Activated CD4-positive, alpha-beta T cell treated with anti-CD3 and anti-CD28 coated beads for 36 hours (primary cell): ENCODE results near the gene KCNMA1. TPM values are rescaled to one million over a fixed set of nuclear protein-coding genes. Genes with fewer than 3 reads are reported as not detected.
"Not testable (repeated sequence)": the region's sequence is repeated elsewhere in the genome, so short reads cannot be mapped to it uniquely, and the experiment has no call there.

ENCODE experiments used
- ATAC-seq: fragments of 200-7000 bp; cut with Tn5 transposase; one replicate; pipeline ENCODE4 v1.10.0; 2021; ENCODE audit warnings: mild to moderate bottlenecking, moderate library complexity
- CTCF ChIA-PET: fragments of 350-600 bp; sonication (Branson Sonifier 250); formaldehyde crosslinking; loops from one replicate; lab custom pipeline; 2021; ENCODE audit warnings: antibody characterized with exemption; lab: Charles Lee
- POLR2A ChIA-PET: fragments of 350-600 bp; sonication (Branson Sonifier 250); formaldehyde crosslinking; loops from one replicate; lab custom pipeline; 2021; ENCODE audit warnings: antibody characterized with exemption, inconsistent platforms; lab: Charles Lee
- DNase-seq: peaks from one replicate; pipeline ENCODE4 v3.0.0-alpha.2; 2020
- H3K27ac Mint-ChIP-seq: one replicate; pipeline ENCODE4 v1.8.0; 2021; ENCODE audit warnings: mixed read lengths
- H3K27me3 Mint-ChIP-seq: one replicate; pipeline ENCODE4 v1.8.0; 2021; ENCODE audit warnings: mixed read lengths
- H3K36me3 Mint-ChIP-seq: one replicate; pipeline ENCODE4 v1.8.0; 2021; ENCODE audit warnings: low read depth, mixed read lengths
- H3K4me1 Mint-ChIP-seq: one replicate; pipeline ENCODE4 v1.8.0; 2021; ENCODE audit warnings: mixed read lengths
- H3K4me3 Mint-ChIP-seq: one replicate; pipeline ENCODE4 v1.8.0; 2021; ENCODE audit warnings: mild to moderate bottlenecking, moderate library complexity, mixed read lengths
- H3K9me3 Mint-ChIP-seq: one replicate; pipeline ENCODE4 v1.8.0; 2021; ENCODE audit warnings: low read depth, mixed read lengths
- intact Hi-C, 2 experiments: fragments of 100-400 bp; cut with DNase I in 1 of 2; cut with micrococcal nuclease in 1 of 2; formaldehyde crosslinking; loops; one replicate each; pipeline versions ENCODE4 v1.14.2 to v1.15.1; 2022 to 2024; cut with DNase I, micrococcal nuclease
- total RNA-seq, 2 experiments: library from RNA; stranded (reverse); gene quantifications; one replicate each; pipeline ENCODE4 v1.2.3, GENCODE V29; 2021

Gene KCNMA1
- total RNA-seq, 2 experiments from 2014 or later: 0.18 TPM; not detected in 1

- intact Hi-C loops: no loop called here
- no peak overlapping the region for H3K27ac Mint-ChIP-seq
- no peak overlapping the region for H3K4me3 Mint-ChIP-seq
- DNase-seq: no peak
- no peaks in the 10 kb centered on the region for H3K27me3 Mint-ChIP-seq
- H3K9me3 Mint-ChIP-seq: no peaks in the 10 kb centered on the region
- ChIA-PET CTCF (no interaction called here), POLR2A (no interaction called here)
- no peaks in the 10 kb centered on the region for H3K36me3 Mint-ChIP-seq
- ATAC-seq: no peak
- no peaks in the 10 kb centered on the region for H3K4me1 Mint-ChIP-seq
Measured at GRCh38 chr10:77416311-77417135, 221.1 kb downstream of the KCNMA1 start.

DNA sequence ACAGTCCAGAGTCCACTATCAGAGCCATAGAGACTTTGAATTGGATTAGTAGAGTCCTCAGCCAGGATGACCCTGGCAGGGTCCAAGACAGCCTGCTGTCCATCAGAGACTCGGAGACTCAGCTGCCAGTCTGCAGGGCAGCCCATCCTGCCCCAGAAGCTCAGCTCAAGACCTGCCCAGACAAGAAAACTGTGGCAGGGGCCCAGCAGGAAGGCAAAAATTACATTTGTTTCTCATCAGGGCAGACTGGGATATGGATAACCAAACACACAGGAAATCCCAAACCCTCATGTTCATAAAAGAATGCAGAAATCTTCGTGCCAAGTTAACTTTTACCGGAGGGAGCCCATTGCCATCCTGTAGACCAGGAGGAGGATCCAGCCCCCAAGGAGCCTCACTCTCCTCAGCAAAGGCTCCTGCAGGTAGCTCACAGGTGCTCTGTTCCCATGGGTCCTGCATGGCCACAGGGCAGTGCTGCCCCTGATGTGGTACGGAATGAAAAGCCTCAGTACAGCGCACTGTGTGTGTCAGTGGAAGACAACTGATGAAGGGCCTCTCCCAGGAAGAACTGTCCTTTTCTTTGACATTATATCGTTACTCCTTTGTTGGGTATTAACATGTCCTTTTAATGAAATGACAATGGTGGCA lies 222.2 kb downstream of the KCNMA1 start:
- CTCF ChIA-PET: no interaction called here

DNA sequence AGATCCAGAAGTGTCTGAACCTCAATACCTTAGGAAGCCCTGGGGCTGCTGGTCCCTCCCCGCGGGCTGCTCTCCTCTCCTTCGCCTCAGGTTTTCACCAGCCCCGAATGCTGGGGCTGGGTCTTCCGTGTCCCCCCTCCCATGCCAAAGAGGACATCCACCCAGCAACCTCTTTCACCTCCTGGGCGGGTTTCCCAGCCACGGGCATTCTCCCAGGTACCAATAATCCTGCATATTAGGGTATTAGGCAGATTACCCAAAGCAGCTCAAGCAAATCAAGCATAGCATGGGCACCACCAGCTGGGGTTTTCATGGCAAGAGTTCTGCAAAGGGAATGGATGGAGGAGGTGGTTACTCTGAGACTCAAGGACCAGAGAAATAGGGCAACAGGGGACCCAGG lies 224.4 kb downstream of the KCNMA1 start:
- Mint-ChIP-seq H3K9me3 (no peaks in the 10 kb centered on the region), H3K36me3 (no peaks in the 10 kb centered on the region), H3K27ac (no peak overlapping the region), H3K4me3 (no peak overlapping the region), H3K27me3 (no peaks in the 10 kb centered on the region), H3K4me1 (no peaks in the 10 kb centered on the region)
- ATAC-seq (no peak), DNase-seq (no peak)
- ChIA-PET POLR2A (no interaction called here), CTCF (no interaction called here)
- intact Hi-C loops: no loop called here

More for the DNA sequence above, 222.2 kb downstream of the KCNMA1 start:
- intact Hi-C loops: no loop called here
- Mint-ChIP-seq H3K27ac (no peak overlapping the region), H3K27me3 (no peaks in the 10 kb centered on the region), H3K9me3 (no peaks in the 10 kb centered on the region), H3K4me3 (no peak overlapping the region), H3K36me3 (no peaks in the 10 kb centered on the region), H3K4me1 (no peaks in the 10 kb centered on the region)
- POLR2A ChIA-PET: no interaction called here
- ATAC-seq (no peak), DNase-seq (no peak)

DNA sequence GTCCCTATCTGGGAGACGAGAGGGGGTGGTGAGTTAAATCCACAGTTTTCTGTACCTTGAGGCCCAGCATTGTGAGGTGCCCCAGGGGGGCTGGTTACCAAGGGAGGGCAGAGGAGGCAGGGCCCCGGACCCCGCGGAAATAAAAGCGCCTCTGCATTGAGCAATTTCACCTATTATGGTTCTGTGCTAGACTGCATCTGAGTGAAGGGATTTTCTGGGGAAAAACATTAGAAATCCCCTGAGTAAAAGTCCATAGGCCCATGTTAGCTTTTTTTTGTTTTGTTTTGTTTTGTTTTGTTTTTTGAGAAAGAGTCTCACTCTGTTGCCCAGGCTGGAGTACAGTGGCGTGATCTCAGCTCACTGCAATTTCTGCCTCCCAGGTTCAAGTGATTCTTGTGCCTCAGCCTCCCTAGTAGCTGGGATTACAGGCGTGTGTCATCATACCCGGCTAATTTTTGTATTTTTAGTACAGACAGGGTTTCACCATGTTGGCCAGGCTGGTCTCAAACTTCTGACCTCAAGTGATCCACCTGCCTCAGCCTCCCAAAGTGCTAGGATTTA lies 225.0 kb downstream of the KCNMA1 start:
- H3K36me3 Mint-ChIP-seq, DNase-seq, CTCF ChIA-PET, H3K4me3 Mint-ChIP-seq, ATAC-seq, H3K4me1 Mint-ChIP-seq, H3K27me3 Mint-ChIP-seq, intact Hi-C loops, POLR2A ChIA-PET, H3K9me3 Mint-ChIP-seq, H3K27ac Mint-ChIP-seq: not testable (repeated sequence)

DNA sequence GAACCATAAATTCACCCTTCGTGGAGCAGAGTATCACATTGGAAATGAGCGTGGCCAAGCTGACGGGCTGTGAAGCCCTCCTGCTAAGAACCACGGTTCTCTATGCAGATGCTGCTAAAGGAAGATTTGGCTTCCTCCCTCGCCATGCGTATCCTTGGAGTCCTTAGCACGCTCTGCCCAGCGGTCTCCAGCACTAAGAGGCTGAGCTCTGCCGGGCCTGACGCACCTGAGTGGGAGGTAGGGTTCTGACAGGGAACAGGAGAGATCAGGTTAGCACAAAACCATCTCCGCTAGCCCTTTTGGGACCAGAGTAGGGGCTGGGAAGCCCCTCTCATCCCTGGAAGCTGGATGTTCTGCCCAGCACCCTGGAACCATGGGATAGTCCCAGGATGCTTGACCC lies 225.8 kb downstream of the KCNMA1 start:
- Mint-ChIP-seq H3K36me3 (no peaks in the 10 kb centered on the region), H3K4me3 (no peak overlapping the region), H3K4me1 (no peaks in the 10 kb centered on the region), H3K9me3 (no peaks in the 10 kb centered on the region), H3K27me3 (peaks cover 3% of the 10 kb centered on the region), H3K27ac (no peak overlapping the region)
- POLR2A ChIA-PET: no interaction called here
- intact Hi-C loops: no loop called here
- CTCF ChIA-PET: no interaction called here
- ATAC-seq (no peak), DNase-seq (no peak)

DNA sequence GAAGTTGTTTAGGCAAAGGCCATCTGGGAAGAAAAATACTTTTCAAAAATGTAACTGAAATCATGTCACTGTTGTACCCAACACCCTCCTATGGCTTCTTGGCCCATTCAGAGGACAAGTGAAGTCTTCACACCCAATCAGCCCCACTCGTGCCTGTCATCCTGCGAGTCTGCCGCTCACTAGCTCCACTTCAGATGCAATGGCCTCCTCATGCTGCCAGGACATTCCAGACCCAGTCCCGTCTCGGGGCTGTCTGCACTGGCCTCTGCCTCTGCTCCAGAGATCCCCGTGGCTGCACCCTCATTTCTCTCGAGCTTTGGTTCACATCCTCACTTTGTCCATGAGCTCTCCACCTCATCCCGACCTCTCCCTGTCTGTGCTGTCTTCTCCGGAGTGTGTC lies 227.1 kb downstream of the KCNMA1 start:
- POLR2A ChIA-PET: no interaction called here
- H3K4me3 Mint-ChIP-seq: no peak overlapping the region
- H3K27ac Mint-ChIP-seq: no peak overlapping the region
- H3K27me3 Mint-ChIP-seq: peaks cover 3% of the 10 kb centered on the region
- no peaks in the 10 kb centered on the region for H3K4me1 Mint-ChIP-seq
- CTCF ChIA-PET: interaction anchor here (0.5 to 0.6 kb wide), 2 partner anchors 329 to 782 kb away, joined by 3 read pairs; no protein-coding TSS in a partner anchor
- intact Hi-C loops: no loop called here
- no peaks in the 10 kb centered on the region for H3K9me3 Mint-ChIP-seq
- no peaks in the 10 kb centered on the region for H3K36me3 Mint-ChIP-seq
- DNase-seq (no peak), ATAC-seq (no peak)

DNA sequence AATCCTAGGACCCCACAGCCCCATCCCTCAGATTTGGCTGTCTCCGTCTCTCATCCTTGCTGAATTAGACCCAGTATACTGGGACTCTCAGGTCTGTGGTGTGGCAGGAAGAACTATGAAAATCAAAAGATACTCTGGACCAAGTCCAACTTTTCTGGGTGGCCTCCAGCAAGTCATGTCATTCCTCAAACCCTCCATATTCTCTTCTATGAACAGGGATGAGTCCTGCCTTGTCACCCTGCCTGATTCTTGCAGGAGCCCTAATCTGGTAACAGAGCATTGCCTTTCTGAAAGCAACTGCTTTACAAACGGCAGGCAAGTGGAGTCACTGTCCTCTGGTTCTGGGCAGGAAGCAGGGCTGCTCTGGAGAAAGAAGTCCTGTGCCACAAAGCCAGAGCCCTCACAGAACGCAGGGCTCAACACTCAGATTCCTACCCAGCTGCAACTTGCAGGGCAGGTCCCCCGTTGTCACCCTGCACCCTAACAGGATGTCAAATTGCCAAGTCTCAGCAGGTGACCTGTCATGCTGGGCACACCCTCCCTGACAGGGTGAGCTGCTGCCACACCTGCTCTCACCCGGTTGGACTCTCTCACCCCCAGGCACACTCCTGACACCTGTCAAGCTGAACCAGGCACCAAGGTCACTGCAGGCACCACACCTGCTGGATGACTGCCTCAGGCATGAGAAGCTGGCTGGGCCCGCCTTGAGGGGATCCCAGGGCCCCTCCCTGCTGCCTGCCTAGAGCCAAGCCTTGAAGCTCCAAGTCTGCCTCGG lies 227.7 kb downstream of the KCNMA1 start:
- ChIA-PET CTCF (interaction anchor here (0.5 to 0.6 kb wide), 2 partner anchors 328 to 783 kb away, joined by 3 read pairs; no protein-coding TSS in a partner anchor), POLR2A (no interaction called here)
- intact Hi-C loops: no loop called here
- DNase-seq (no peak), ATAC-seq (no peak)
- Mint-ChIP-seq H3K4me3 (no peak overlapping the region), H3K4me1 (no peaks in the 10 kb centered on the region), H3K27me3 (peaks cover 3% of the 10 kb centered on the region), H3K36me3 (no peaks in the 10 kb centered on the region), H3K27ac (no peak overlapping the region), H3K9me3 (no peaks in the 10 kb centered on the region)

DNA sequence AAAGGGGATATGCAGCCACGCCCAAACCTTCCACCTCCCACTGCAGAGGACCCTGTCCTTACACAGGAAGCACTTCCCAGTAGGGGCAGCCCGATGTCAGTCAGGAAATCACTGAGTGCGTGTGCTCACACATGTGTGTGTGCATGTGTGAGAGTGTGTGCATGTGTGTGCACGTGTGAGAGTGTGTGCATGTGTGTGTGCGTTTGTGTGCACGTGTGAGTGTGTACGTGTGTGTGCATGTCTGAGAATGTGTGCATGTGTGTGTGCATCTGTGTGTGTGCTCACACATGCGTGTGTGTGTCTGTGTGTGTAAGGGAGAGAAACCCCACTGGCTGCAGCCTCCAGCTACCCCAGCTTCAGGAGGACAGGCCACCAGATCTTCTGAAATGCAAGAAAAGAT lies 229.3 kb downstream of the KCNMA1 start:
- intact Hi-C loops: no loop called here
- no peak overlapping the region for H3K4me3 Mint-ChIP-seq
- no peak for ATAC-seq
- H3K27ac Mint-ChIP-seq: no peak overlapping the region
- no peak for DNase-seq
- no peaks in the 10 kb centered on the region for H3K4me1 Mint-ChIP-seq
- H3K27me3 Mint-ChIP-seq: peaks cover 6% of the 10 kb centered on the region
- H3K9me3 Mint-ChIP-seq: no peaks in the 10 kb centered on the region
- ChIA-PET CTCF (no interaction called here), POLR2A (no interaction called here)
- no peaks in the 10 kb centered on the region for H3K36me3 Mint-ChIP-seq

DNA sequence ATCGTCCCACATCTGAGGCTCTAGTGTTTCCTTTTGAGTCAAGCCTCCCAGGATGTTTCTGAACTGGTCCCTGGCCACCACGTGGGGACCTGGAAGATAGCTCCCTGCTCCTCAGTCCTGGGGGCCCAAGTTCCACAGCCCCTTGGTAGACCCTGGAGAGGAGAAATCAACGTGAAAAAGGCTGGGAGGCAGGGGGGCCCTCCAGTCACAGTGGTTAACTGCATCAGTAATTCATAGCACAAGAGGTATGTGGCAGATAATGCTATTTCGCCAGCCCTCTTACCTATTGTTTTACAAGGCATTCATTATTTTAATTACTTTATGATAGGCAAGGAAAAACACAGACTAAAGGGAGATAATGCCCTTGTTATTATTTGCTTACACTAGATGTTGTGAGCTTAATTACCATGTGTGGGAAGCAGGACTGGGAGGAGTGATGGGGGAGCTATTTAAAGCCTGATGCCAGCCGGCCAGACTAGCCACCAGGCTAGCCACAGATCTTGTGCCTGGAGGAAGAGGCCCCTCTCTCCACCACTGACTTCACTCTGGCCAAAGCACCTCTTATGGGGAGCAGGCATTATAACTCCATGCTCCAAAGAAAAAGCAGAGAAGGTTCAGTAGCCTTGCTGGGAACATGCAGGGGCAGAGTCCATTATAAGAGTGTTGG lies 230.7 kb downstream of the KCNMA1 start:
- ChIA-PET CTCF (interaction anchor here (1.0 kb wide), 1 partner anchor 236 kb away, joined by 4 read pairs; no protein-coding TSS in a partner anchor), POLR2A (no interaction called here)
- H3K27ac Mint-ChIP-seq: no peak overlapping the region
- peaks cover 7% of the 10 kb centered on the region for H3K27me3 Mint-ChIP-seq
- H3K9me3 Mint-ChIP-seq: no peaks in the 10 kb centered on the region
- ATAC-seq (no peak), DNase-seq (no peak)
- no peaks in the 10 kb centered on the region for H3K4me1 Mint-ChIP-seq
- intact Hi-C loops: no loop called here
- H3K4me3 Mint-ChIP-seq: no peak overlapping the region
- no peaks in the 10 kb centered on the region for H3K36me3 Mint-ChIP-seq

DNA sequence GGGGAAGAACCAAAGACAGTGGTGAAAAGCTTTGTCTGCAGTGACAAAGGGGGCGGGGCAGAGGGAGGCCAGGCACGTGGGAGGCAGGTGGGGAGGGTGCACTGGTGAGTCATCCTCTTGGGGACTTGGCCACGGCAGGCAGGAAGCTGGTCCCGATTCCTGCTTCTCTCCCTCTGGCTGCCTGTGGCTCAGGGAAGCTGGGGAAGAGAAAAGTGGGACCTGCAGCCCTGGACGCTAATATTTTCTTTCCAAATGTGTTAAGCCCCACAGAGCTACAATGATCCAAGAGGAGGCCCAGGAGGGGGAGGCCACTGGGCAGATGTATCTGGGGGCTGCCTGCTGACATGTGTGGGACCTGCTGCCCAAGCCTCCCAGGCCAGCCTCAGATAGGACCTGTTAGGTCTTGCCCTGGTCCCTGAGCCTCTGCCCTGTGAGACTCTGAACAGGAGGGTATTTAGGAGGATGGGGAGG lies 231.8 kb downstream of the KCNMA1 start:
- Mint-ChIP-seq H3K4me3 (no peak overlapping the region), H3K4me1 (no peaks in the 10 kb centered on the region), H3K9me3 (no peaks in the 10 kb centered on the region), H3K27me3 (peaks cover 7% of the 10 kb centered on the region), H3K36me3 (no peaks in the 10 kb centered on the region), H3K27ac (no peak overlapping the region)
- DNase-seq (peak; percentile 53), ATAC-seq (no peak)
- POLR2A ChIA-PET: no interaction called here
- intact Hi-C loops: no loop called here
- CTCF ChIA-PET: interaction anchor here (0.8 to 1.0 kb wide), 2 partner anchors 204 to 237 kb away, joined by 3 to 4 read pairs; no protein-coding TSS in a partner anchor

DNA sequence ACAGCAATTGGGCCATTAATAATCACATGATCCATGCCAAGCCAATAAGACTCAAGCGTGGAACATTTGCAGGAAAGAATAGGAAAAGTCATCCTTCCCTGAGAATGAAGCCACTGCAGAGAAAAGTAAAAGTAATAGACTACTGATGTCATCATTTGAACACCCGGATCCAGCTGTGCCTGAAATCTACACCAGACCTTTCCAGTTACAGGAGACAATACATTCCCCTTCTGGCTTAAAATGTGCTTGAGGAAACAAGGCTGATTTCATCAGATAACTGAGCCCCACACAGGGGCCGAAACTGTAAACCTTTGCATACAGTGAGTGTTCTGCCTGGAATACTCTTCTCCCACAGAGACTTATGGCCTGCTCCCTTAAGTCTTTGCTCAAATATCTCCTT lies 232.8 kb downstream of the KCNMA1 start:
- no peak for ATAC-seq
- intact Hi-C loops: no loop called here
- ChIA-PET CTCF (interaction anchor here (0.8 kb wide), 1 partner anchor 203 kb away, joined by 3 read pairs; no protein-coding TSS in a partner anchor), POLR2A (no interaction called here)
- Mint-ChIP-seq H3K27ac (no peak overlapping the region), H3K9me3 (no peaks in the 10 kb centered on the region), H3K4me1 (no peaks in the 10 kb centered on the region), H3K4me3 (no peak overlapping the region), H3K27me3 (peaks cover 7% of the 10 kb centered on the region), H3K36me3 (no peaks in the 10 kb centered on the region)
- no peak for DNase-seq
